CD4-positive, alpha-beta T cell treated with Interferon gamma for 1 hour (primary cell): Measurements from ENCODE around the gene DCD.

ENCODE experiments used
- DNase-seq: peaks from one replicate; pipeline ENCODE4 v3.0.0-alpha.2; 2020

DCD gene

DNA sequence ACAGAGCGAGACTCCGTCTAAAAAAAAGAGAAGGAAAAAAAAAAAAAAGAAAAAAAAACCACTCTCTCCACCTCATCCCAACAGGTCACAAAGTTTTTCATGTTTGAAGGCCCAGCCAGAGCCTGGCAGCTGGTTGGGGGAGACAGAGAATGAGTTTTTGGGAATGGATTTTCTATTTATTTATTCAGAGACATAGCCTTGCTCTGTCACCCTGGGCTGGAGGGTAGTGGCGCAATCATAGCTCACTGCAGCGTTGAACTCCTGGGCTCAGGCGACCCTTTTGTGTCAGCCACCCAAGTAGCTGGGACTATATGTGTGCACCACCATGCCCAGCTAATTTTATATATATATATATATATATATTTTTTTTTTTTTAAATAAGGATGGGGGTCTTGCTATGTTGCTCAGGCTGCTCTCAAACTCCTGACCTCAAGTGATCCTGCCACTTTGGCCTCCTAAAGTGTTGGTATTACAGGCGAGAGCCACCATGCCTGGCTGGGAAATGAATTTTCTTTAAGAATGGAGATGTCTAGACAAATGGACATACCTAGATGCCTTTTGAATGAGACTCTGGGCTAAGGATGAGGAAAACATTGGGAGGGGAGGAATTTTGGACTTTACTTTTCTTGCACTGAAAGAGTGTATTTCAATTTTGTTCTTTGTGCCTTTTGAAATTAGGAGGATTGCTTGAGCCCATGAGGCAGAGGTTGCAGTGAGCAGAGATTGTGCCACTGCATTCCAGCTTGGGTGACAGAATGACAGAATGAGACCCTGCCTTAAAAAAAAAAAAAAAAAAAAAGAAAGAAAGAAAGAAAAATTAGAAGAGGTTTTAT, 42.8 kb downstream of the DCD start:
- no peak for DNase-seq

GRCh38 chr12:54604436-54604835, 43.7 kb downstream of the DCD start:
- DNase-seq = no peak

- DNase-seq = no peak
Observed at GRCh38 chr12:54603872-54604271, 44.3 kb downstream of the DCD start.

DNA sequence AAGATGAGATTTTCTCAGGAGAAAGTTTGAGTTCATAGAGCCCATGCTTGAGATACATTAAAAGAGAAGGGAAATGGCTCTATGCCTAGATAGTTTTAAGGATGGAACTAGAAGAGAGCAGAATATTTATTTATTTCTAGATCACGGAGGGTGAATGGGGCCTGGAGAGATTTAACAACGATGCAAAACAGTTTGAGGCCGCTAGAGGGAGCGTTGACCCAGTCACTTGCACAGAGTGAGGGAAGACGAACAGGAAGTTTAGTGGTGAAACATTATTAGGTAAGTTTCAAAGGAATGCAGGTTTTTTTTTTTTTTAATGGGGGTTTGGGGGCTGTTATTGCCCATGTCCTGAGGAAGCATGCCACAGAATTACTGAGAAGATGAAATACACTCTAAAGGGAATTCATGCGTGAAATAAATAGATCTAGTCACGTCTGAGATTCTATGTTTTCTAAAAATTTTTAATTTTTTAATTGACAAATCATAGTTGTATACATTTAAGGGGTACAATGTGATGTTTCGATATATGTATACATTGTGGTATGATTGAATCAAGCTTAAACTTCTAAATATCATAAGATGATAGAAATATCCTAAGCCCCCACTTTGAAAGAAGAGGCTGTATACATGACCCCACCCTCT, 44.9 kb downstream of the DCD start:
- DNase-seq = peak; percentile 54

DNA sequence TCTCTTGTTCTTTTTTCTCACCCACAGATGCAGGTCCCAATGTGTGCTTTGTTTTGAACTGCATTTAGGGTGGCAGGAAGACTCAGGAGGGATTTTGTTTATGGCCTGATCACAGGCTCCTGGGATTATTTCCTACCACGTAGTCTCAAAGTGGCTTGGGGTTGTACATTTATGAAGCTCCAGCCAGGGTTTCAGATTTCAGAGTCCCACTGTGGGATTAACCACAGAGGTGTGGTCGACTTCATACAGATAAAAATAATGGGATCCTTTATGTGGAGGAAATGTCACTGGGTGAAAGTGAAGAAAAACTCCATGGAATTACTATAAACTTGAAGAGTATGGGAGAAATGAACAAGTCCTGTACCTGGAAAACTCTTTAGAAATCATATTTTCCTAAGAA, 45.5 kb downstream of the DCD start:
- DNase-seq = no peak

DNA sequence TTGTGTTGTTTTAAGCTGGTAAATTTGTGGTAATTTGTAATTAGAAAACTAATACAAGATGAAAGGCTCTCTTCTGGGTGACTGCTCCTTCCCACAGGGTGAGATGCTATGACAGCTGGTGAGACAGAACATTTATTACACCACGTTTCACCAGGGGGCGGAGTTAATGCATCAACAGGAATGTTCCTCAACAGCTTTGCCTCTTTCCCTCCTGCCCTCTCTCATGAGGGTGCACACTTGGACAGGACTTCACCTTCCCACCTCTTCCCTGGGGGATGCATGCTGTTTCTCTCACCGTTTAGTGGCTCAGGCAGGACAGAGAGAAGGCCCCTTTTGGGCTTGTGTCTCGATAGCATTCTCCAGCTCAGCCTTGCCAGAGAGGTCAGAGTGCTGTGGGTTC, 46.3 kb downstream of the DCD start:
- DNase-seq = no peak

GRCh38 chr12:54598970-54599369, 49.2 kb downstream of the DCD start:
- DNase-seq = no peak

DNA sequence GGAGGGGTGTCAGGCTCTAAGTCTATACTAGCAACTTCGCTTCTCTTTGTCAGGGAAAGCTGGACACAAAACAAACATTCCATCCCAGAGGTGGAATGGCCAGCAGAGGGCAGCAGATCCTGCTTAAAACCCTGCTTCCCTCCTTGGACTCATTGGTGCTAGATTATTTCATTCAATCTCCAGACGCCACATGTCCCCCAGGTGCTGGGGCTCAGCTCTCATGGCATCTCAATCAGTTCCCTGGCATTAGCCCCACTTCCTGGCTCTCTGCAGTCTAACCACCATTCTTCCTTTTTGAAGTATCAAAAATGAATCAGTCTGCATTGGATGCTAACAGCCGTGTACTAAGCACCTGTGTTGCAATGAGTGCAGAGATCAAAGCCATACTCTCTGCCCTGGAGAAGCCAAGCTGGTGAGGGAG, 51.6 kb downstream of the DCD start:
- peak; percentile 24 for DNase-seq

- DNase-seq = no peak
Observed at GRCh38 chr12:54595471-54595870, 52.7 kb downstream of the DCD start.
